Ishikawa (cell line): ENCODE measurements around the gene STRN4.

ENCODE experiments used
- CEBPB ChIP-seq: IDR thresholded peaks from 2 replicates; pipeline ENCODE4 v1.6.1; 2012
- CREB1 ChIP-seq: IDR thresholded peaks from 2 replicates; pipeline ENCODE4 v1.6.1; 2012; ENCODE audit warnings: low read depth
- FOXM1 ChIP-seq: IDR thresholded peaks from 2 replicates; pipeline ENCODE4 v1.6.1; 2012; ENCODE audit warnings: low read depth, borderline replicate concordance
- TCF12 ChIP-seq: IDR thresholded peaks from 2 replicates; pipeline ENCODE4 v1.6.1; 2012; ENCODE audit warnings: low read depth
- ZBTB7A ChIP-seq: IDR thresholded peaks from 2 replicates; pipeline ENCODE4 v1.6.1; 2012; ENCODE audit warnings: low read depth

- TF ChIP-seq TCF12 (no peak), ZBTB7A (no peak), FOXM1 (no peak), CEBPB (no peak; the same call in 1 of the 2 replicates), CREB1 (no peak)
Measured at GRCh38 chr19:46772170-46773017, 26.1 kb upstream of the STRN4 start.
